ENCODE results near the gene MRPL28.
"Not testable (repeated sequence)": the region's sequence is repeated elsewhere in the genome, so short reads cannot be mapped to it uniquely, and the experiment has no call there.

Gene MRPL28

DNA sequence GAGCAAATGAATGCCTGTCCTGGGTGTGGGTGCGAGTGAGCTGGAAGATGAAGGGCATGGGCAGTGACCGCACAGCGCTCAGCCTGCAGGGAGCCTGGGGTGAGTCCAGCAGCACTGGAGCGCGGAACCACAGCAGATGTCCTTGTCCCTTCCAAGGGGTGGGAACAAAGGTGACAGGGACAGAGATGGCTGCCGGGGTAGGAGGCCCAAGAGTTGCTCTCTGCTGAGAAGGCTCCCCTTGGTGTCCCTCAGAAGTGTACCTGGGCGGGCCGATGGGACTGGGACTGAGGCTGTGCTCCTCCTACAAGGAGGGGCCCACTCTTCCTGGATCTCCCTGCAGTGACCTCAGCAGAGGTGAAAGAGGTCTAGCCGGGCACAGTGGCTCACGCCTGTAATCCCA, 19.0 kb upstream of the MRPL28 start:
- DNase-seq: no peak

DNA sequence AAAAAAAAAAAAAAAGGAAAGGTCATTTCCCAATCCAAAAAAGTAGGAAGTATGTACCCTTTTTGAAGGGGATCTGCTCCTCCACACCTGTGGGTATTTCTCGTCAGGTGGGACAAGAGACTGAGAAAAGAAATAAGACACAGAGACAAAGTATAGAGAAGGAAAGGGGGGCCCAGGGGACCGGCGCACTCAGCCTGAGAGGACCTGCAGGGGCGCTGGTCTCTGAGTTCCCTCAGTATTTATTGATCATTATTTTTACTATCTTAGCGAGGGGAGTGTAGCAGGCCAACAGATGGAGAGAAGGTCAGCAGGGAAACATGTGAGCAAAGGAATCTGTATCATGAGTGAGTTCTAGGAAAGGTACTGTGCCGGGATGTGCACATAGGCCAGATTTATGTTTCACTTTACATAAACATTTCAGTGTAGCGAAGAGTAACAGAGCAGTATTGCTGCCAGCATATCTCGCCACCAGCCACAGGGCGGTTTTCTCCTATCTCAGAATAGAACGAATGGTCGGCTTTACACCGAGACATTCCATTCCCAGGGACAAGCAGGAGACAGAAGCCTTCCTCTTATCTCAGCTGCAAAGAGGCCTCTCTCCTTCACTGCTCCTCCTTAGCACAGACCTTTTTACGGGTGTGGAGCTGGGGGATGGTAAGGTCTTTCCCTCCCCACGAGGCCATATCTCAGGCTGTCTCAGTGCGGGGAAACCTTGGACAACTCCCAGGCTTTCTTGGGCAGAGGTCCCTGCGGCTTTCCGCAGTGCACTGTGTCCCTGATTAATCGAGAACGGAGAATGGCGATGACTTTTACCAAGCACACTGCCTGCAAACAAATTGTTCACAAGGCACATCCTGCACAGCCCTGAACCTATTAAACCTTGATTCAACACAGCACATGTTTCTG, 17.7 kb upstream of the MRPL28 start:
- DNase-seq: not testable (repeated sequence)

DNA sequence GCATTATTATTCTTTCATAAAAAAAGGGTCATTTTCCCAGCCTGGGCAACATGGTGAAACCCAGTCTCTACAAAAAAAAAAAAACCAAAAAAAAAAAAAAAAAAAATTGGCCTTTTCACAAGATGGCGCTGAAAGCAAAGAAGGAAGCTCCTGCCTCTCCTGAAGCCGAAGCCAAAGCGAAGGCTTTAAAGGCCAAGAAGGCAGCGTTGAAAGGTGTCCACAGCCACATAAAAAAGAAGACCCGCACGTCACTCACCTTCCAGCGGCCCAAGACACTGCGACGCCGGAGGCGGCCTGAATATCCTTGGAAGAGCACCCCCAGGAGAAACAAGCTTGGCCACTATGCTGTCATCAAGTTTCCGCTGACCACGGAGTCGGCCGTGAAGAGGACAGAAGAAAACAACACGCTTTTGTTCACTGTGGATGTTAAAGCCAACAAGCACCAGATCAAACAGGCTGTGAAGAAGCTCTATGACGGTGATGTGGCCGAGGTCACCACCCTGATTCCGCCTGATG, 16.4 kb upstream of the MRPL28 start:
- no peak for DNase-seq

DNA sequence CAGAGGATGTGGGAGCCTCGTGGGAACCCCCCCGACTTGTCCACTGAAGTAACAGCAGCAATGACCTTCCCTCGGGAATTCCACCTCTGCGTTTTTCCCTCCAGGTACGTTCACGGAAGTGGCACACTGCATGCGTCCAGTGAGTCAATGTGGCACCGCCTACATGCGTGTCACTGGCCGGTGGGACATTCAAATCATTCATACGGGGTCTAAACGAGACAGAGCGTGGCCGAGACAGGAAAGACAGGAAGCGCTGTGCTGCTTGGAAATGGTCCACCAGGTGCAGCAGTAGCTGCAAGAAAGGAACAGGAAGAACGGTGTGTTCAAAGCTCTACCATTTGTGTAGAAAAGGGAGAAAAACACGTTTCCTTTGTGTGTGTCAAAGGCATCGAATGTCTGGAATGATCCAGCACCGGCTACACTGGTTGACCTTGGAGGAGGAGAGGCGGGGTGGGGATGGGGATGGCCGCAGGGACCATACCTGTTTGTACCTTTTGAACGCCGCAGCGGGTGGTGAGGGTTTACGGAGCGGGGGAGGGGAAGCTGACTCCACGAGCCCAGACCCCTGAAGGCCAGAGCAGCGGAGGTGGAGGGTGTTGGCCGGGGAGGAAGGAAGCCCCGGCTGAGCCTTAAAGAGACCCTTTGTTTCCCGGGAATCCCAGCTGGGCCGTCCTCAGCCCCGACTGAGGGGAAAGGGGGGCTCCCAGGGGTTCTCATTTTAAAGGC, 13.2 kb upstream of the MRPL28 start:
- peak; percentile 34 for DNase-seq

DNA sequence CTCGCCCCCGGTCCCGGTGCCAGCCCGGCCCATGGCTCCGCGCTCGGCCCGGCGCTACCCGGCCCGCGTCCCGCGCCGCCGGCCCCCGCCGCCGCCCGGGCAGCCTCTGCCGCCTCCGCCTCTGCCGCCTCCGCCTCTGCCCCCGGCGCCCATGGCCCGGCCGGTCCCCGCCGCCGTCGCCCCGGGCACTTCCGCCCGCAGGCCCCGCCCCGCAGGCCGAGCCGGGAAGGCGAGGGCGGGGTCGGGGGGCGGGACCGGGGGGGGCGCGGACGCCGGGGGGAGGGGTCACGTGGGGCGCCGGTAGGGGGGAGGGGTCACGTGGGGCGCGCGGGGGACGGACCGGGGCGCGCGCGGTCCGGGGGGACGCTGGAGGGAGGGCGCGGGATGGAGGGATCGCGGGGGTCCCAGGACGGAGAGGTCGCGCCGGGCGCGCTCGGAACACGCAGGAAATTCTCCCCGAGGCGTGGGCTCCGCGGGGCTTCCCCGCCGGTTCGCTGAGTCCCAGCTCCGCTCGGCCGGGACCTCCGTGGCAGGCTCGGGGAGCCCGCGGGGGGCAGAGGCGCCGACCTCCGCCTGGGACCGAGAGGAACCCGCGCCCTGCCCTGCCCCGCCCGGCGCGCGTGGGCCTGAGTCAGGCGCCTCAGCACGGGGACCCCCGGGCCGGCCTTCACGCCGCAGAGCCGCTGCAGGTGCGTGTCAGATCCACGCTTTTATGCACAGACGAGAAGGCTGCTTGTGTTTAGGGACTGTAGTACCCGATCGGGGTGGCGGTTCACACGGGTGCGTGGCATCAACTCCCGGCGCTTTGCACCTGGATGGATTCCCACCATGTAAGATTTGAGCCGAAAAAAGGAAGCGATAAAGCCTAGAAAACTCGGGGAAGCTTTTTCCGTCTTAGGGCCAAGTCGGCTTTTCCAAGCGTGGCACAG, 11.7 kb upstream of the MRPL28 start, which contains the start of gene PGAP6:
TSS of gene PGAP6 (minus strand) at position 190 of the 929 bp plus-strand sequence. CDS start at position 33, 157 bp downstream.
- peak; percentile 48 for DNase-seq

DNA sequence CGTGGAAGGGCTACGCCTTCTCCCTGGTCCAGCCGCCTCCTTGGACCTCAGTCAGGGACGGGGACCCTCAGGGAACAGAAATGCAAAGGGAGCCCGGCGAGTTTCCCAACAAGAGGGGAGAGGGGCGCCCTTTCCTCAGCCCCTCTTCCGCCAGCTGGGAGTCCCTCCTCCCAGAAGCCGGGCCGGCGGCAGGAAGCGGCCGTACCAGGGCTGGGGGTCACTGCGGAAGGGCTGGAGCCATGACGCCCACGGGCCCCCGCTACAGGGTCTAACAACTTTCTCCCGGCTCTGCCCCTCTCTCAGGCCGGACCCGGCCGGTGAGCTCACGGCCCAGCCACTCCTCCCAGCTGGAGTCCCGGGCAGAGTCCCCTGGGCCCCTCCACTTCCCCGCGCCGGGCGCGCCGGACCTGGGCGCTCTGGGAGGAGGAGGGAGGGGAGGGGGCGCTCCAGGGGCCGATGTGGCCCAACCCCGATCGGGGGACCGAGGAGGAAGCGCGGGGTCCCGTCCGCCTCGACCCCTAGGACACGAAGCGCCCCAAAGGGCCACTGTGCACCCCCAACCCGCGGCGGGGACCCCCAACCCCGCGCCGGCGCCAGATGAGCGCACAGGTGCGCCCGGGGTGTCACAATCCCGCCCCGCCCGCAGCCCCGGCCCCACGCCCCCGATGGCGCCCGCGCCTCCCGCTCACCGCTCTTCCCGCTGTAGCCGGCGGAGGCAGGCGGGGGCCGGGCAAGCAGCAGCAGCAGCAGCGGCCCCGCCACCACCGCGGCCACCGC, 10.9 kb upstream of the MRPL28 start:
- DNase-seq: no peak

DNA sequence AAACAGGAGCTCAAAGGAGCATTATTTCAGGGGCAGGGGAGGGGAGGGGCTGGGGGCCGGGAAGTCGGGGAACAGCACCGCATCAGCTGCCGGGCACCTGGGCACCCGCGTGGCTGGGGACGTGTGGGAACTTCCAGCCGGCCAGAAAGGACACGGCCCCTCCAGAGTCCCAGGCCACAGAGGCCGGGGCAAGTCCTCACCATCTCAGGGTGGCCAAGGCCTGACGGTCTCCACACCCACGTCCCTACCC, 10.3 kb upstream of the MRPL28 start:
- no peak for DNase-seq

DNA sequence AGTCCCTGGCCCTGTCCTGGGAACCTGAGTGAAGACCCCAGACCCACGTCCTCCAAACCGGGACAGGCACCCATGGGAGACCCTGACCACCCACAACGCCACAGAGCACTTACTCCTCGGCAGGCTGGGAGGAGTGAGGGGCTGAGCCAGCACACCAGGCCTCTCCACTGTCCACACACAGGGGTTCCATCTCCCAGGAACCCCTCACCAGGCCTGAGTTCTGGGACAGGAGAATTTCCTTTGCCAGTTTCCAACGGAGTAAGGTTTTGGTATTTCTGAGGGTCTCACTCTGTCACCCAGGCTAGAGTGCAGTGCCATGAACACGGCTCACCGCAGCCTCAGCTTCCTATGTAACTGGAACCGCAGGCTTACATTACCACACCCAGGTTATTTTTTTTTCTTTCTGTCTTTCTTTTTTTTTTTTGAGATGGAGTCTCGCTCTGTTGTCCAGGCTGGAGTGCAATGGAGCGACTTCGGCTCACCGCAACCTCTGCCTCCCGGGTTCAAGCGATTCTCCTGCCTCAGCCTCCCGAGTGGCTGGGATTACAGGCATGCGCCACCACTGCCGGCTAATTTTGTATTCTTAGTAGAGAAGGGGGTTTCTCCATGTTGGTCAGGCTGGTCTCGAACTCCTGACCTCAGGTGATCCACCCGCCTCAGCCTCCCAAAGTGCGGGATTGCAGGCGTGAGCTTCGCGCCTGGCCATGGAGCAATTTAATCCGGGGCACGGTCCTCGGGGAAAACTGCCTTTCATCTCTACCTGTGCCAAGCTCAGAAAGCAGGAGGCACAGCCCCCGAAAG, 9.8 kb upstream of the MRPL28 start:
- DNase-seq: no peak

DNA sequence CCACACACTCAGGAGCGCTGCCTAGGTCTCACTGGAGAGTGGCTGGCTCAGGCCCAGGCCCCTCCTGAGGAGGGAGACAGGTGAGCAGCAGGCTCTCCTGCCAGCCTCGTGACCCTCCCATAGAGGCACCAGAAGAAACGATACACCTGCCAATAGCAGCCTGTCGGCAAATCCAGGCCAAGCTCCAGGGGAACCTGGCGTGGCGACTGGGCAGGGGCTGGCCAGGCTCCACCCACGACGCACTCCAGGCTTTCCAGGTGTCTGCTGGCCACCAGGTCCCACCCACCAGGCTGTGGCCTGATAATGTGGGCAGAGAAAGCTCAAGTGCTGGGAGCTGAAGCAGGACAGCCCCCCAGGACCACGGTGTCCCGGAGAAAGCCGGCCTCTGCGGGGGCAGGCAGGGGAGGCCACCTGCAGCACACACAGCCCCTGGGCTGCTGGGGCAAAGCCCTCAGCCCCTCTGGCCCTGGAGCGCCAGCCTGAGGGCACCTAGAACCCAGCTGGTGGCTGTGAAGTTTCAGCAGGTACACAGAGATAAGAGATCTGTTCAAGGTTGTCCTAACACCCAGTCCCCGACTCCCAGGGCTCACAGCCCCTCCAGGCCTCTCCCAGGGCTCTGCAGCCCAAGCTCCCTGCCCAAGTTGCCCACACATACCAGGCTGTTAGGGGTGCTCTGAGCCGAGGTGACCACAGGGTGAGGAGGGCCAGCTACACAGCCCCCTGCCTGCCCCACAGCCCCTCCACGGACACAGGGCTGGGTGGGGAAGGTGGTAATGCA, 9.0 kb upstream of the MRPL28 start:
- no peak for DNase-seq

DNA sequence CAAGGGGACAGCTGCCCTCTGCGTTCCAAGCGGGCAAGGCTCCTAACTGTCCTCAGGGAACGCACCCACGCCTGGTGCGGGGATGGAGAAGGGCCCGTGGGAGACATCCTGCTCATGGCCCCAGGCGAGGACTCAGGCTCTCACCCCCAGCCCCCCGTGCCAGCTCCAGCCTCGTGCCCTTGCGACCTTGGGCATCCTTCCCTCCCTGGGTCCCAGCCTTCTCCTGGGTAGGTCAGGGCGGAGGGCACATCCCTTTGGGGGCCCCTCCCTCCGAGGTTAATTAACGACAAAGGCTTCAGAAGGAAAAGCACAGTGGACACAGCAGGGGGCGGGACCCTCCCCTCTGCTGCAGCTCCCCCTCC, 8.5 kb upstream of the MRPL28 start:
- DNase-seq: no peak

DNA sequence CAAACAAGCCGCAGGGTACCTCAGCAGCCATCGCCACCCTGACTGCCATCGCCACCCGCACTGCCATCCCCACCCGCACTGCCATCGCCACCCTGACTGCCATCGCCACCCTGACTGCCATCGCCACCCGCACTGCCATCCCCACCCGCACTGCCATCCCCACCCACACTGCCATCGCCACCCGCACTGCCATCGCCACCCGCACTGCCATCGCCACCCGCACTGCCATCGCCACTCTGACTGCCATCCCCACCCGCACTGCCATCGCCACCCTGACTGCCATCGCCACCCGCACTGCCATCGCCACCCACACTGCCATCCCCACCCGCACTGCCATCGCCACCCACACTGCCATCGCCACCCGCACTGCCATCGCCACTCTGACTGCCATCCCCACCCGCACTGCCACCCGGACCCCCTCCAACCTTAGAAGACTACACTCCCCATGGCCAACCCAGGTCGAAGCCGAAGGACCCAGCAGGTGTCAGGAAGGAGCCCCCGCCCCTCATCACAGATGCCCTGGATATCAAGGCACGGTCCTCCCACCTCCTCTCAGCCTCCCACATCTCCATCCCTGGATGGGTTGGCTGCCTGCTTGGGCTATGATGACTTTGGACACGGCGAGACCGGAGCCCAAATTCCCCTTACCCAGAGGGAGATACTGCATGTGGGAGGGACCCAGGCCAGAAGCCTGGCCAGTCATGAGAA, 7.9 kb upstream of the MRPL28 start:
- not testable (repeated sequence) for DNase-seq

DNA sequence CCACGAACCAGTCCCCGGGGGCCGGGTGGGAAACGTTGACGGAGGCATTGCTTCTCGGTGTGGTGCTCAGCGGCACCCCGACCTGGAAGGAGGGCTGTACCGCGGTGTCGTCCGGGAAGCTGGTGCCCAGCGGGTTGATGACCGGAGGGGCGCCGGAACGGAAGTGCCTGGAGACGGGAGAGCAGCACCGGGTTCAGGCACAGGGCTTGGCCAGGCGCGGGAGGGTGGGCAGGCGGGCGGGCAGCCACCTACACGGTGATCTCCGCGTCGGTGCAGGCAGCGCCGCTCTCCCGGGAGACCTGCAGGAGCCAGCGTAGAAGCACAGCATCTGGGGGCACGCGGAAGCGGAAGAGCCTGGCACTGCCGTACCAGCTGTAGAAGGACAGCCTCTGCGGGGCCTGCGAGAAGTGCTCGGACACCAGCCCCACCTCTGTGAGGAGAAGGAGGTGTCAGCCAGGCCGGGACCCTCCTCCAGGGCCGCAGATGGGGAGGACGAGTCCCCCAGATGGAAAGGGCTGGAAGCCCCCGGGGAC, 7.1 kb upstream of the MRPL28 start:
- no peak for DNase-seq

DNA sequence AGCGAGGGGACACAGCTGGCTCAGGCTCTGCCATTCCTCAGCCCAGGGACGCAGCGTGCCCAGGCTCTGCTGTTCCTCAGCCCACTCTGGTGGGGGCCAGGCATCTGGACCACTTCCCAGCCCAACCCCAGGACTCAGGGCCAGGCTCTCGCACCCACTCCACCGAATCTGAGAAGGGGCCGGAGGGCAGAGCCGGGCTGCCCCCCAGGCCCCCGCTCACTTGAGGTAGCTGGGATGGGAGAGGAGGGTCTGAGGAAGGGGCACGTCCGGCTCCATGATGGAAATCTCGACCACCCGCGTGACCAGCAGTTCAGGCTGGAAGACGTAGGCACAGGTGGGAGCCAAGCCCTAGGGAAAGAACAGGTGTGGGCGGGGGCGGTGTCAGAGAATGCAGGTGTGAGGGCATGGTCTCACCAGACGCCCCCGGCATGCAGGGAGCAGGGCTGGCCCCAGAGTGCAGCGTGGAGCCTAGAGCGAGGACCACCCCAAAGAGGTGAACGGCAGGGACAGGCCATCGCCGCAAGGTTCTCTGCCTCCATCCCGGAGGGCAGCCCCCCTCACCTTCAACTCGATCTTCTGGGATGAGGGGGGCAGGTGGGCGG, 6.6 kb upstream of the MRPL28 start:
- DNase-seq: no peak

DNA sequence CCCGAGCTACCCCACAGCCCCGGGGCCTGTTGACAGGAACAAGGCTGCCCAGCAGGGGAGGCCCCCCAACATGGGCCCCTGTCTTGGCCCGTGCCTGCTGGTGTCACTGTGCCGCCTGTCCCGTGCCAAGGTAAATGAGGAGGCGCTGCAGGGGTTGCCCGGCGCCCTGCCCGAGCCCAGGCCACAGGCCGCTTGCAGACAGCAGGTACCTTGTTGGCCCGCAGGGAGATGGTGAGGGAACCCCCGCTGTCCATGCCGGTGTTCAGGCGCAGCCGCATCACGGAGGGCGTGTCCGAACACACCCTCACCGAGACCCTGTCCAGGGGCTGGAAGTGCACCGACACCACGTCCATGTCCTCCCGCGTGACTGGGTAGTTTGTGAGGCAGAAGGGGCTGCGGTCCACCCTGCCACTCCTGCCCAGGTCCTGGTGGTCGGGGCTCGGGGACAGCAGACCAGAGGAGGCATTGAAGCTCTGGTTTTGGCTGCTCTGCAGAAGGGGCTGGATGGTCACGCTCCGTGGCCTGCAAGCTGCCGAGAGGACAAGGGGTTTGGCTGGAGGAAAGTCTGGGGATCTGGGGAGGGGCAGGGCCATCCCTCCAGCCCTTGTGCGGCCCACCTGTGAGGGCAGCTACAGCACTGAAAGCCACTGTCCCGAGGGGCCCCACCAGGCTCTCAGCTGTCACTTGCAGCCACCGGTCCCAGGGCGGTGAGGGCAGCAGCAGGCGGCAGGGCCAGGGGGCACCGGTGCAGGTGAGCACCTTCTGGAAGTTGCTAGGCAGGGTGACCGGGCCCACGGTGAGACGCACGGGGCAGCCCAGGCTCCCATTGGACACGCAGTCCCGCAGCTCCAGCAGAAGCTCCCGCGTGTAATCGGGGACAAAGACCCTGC, 5.8 kb upstream of the MRPL28 start:
- no peak for DNase-seq

DNA sequence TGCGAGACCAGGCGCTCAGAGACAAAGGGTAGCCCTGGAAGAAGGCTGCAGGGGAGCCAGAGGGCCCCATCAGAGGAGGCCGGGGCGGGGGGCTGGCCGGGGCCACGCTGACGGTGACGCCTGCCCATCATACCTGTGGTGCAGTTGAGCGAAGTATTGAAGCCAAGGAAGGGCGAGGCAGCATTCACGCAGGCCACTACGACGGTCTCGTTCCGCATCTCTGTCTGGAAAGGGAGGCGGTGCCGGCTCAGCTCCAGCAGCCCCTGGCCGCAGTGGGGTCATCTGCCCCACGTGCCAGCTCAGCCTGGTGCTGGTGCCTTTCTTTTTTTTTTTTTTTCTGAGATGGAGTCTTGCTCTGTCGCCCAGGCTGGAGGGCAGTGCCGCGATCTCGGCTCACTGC, 4.9 kb upstream of the MRPL28 start:
- DNase-seq: no peak

DNA sequence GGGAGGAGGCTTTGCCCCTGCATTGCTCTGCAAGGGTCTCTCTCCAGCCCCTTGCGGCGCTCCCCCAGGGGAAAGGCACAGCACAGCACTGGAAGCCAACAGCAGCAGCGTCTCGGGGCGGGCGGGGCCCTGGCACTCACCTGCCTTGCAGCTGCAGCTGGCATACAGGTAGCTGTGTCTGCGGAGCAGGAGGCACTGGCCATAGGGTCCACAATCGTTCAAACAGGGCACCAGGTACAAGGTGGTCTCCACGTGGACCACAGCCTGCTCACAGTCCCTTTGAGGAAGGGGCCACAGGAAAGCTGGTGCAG, 4.2 kb upstream of the MRPL28 start:
- DNase-seq: no peak

DNA sequence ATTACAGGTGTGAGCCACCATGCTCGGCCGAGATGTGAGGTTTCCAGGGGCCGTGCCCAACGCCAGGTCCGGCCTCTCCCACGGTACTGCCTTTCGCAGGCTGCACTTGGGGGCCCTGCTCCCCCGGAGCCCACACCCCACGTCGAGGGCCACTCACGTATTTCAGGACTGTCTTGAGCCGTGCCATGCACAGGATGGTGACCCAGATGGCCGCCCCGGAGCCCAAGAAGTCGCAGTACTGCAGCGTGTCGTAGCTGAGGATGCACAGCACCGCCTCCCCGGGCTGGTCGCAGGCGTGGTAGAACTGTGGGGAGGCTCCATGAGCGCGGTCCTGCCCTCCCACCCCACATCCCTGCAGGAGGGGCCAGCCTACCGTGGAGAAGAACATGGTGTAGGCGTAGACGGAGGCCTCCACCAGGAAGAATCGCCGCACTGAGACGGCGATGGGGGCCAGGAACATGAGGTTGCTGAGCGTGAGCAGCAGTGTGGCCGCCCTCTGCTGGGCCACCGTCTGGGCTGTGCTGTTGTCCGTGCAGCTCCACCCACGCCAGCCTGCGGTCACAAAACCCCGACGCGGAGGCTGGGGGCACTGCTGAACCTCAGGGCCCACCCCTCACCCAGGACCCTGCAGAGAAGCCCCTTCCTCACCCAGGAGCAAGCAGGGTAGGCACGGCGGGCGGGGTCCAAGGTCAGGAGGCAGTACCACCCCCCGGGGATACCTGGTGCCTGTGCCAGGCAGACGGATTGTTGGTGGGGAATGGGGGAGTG, 3.7 kb upstream of the MRPL28 start:
- DNase-seq: no peak

Measured in activated CD4-positive, alpha-beta T cell treated with anti-CD3 and anti-CD28 coated beads, Interleukin-2, amount 50 U/mL, for 16 hours (primary cell).